A549 (cell line): Measurements from ENCODE around the gene PDE3A.

Source experiments
- BCL3 ChIP-seq: fragments of >200 bp; sonication (Bioruptor Twin); formaldehyde crosslinking; IDR thresholded peaks from 3 replicates; pipeline ENCODE4 v1.6.1; 2016
- BHLHE40 ChIP-seq: IDR thresholded peaks from 2 replicates; pipeline ENCODE4 v1.6.1; 2012; ENCODE audit warnings: low read depth, low read length, inconsistent platforms
- CBX2 ChIP-seq: fragments of 200-600 bp; sonication (generic); IDR thresholded peaks from 2 replicates; pipeline ENCODE4 v1.6.1; 2016; ENCODE audit warnings: low read depth, mild to moderate bottlenecking, borderline replicate concordance
- CHD2 ChIP-seq: fragments of 150-350 bp; IDR thresholded peaks from 2 replicates; pipeline ENCODE4 v1.6.1; 2014; ENCODE audit warnings: low read length; ENCODE audit not compliant: partially characterized antibody
- CTCF ChIP-seq: fragments of >200 bp; sonication (Bioruptor Twin); formaldehyde crosslinking; IDR thresholded peaks from 3 replicates; pipeline ENCODE4 v1.5.1; 2016
- EHMT2 ChIP-seq: fragments of 200-600 bp; sonication (generic); IDR thresholded peaks from 2 replicates; pipeline ENCODE4 v1.6.1; 2016; ENCODE audit warnings: antibody characterized with exemption, low read depth, mild to moderate bottlenecking, moderate library complexity
- MAX ChIP-seq: IDR thresholded peaks from 2 replicates; pipeline ENCODE4 v1.6.1; 2012
- MYC ChIP-seq: IDR thresholded peaks from 2 replicates; pipeline ENCODE4 v1.6.1; 2012; ENCODE audit warnings: mild to moderate bottlenecking, inconsistent platforms, low read length, improper control_type of control experiment, borderline replicate concordance
- POLR2A ChIP-seq: IDR thresholded peaks from 2 replicates; pipeline ENCODE4 v1.6.1; 2012; ENCODE audit warnings: mild to moderate bottlenecking, low read length
- REST ChIP-seq: fragments of 200-600 bp; sonication (generic); IDR thresholded peaks from 2 replicates; pipeline ENCODE4 v1.6.1; 2016; ENCODE audit warnings: antibody characterized with exemption, mild to moderate bottlenecking, moderate library complexity
- ZNF302 ChIP-seq: fragments of 250-450 bp; sonication (Bioruptor Pico); IDR thresholded peaks from 2 replicates; pipeline ENCODE4 v1.9.0; 2021; ENCODE audit warnings: inconsistent platforms, mild to moderate bottlenecking, moderate library complexity

- no peak for TF ChIP-seq BCL3
- TF ChIP-seq POLR2A = no peak
- no peak for TF ChIP-seq CTCF
- TF ChIP-seq MAX = no peak
- TF ChIP-seq CBX2 = no peak
- no peak for TF ChIP-seq CHD2
- TF ChIP-seq EHMT2 = no peak
- TF ChIP-seq REST = no peak
- TF ChIP-seq MYC = no peak
- TF ChIP-seq BHLHE40 = no peak
- no peak for TF ChIP-seq ZNF302
These were observed 179.7 kb downstream of the PDE3A start for GRCh38 chr12:20547816-20548575.
